ENCODE measurements around the gene GPR35. TPM values are rescaled to one million over a fixed set of nuclear protein-coding genes. Genes with fewer than 3 reads are reported as not detected.

Gene GPR35
- total and polyA plus RNA-seq, 2 donors (not counting 3 experiments of a cell fraction or from before 2014, with no cell fraction given), result 0.18 to 0.33 TPM

DNA sequence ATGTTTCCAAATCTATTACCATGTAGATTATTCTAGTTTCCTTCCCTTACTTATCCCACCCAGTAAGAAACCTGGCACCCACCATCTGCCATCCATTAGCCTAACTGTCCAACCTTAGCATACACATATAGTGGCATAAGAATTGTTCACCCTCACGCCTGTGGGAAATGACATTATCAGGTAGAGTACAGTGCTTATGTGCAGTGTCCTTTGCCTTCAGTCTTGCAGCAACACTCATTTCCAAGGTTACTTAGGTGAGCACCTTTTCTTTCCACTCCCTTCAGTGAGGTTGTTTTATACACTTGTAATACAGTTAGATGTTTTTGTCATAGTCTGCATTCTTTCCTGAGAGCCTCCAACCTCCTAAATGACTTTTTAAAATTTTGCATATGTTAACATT is 39.3 kb downstream of the GPR35 start:
- H3K27ac ChIP-seq (ENCODE audit: insufficient read depth, low read depth, low read length), result no peak overlapping the region
- no peaks in the 10 kb centered on the region for H3K79me2 ChIP-seq (ENCODE audit: control insufficient read depth, insufficient read depth, low read length)
- H3K9ac ChIP-seq (replicated peaks; ENCODE audit: extremely low read depth, insufficient read depth, low read length), result no peak overlapping the region
- TF ChIP-seq FOS (IDR thresholded peaks at IDR 0.05; ENCODE audit: borderline replicate concordance, insufficient read depth, low read length) (no peak), JUN (IDR thresholded peaks at IDR 0.05; ENCODE audit: borderline replicate concordance, insufficient read depth, insufficient read length, low read depth) (no peak), POLR2A (IDR thresholded peaks at IDR 0.05; ENCODE audit: low read depth, low read length) (no peak), MYC (IDR thresholded peaks at IDR 0.05; ENCODE audit: low read depth, low read length) (no peak), EZH2 (IDR thresholded peaks at IDR 0.05; ENCODE audit: borderline replicate concordance, low read depth, low read length, severe bottlenecking) (no peak), GATA2 (IDR thresholded peaks at IDR 0.05; ENCODE audit: insufficient read depth, insufficient read length, low read depth, low read length) (no peak), POLR2AphosphoS5 (IDR thresholded peaks at IDR 0.05; ENCODE audit: insufficient read depth, low read depth, low read length) (no peak)
- TF ChIP-seq, protein P1, sequence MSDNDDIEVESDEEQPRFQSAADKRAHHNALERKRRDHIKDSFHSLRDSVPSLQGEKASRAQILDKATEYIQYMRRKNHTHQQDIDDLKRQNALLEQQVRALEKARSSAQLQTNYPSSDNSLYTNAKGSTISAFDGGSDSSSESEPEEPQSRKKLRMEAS (IDR thresholded peaks at IDR 0.05; ENCODE audit: insufficient read depth, insufficient read length), result no peak
- TF ChIP-seq, protein P2, sequence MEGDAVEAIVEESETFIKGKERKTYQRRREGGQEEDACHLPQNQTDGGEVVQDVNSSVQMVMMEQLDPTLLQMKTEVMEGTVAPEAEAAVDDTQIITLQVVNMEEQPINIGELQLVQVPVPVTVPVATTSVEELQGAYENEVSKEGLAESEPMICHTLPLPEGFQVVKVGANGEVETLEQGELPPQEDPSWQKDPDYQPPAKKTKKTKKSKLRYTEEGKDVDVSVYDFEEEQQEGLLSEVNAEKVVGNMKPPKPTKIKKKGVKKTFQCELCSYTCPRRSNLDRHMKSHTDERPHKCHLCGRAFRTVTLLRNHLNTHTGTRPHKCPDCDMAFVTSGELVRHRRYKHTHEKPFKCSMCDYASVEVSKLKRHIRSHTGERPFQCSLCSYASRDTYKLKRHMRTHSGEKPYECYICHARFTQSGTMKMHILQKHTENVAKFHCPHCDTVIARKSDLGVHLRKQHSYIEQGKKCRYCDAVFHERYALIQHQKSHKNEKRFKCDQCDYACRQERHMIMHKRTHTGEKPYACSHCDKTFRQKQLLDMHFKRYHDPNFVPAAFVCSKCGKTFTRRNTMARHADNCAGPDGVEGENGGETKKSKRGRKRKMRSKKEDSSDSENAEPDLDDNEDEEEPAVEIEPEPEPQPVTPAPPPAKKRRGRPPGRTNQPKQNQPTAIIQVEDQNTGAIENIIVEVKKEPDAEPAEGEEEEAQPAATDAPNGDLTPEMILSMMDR (IDR thresholded peaks at IDR 0.05; ENCODE audit: extremely low read depth in 1 of 2, insufficient read depth in 1 of 2, low read depth in 1 of 2, low read length in 2 of 2), result no peak
- H3K9me3 ChIP-seq (replicated peaks; ENCODE audit: control insufficient read depth, insufficient read depth, low read length), result no peaks in the 10 kb centered on the region
- no TSS peak for BruUV-seq (replicated peaks)
- CTCF ChIA-PET, result interaction anchor here (1.3 kb wide), 1 partner anchor 150 kb away, joined by 4 read pairs; no protein-coding TSS in a partner anchor
- no peaks in the 10 kb centered on the region for H4K20me1 ChIP-seq (replicated peaks; ENCODE audit: control insufficient read depth, extremely low read depth, insufficient read depth, low read length)
- H3K36me3 ChIP-seq (ENCODE audit: control insufficient read depth in 2 of 2, extremely low read depth in 1 of 2, insufficient read depth in 2 of 2, low read length in 2 of 2), result no peaks in the 10 kb centered on the region
- intact Hi-C loops (cut with micrococcal nuclease), result no loop called here
- no peak overlapping the region for H2AFZ ChIP-seq (ENCODE audit: low read depth, low read length)
- H3K4me2 ChIP-seq (ENCODE audit: insufficient read depth, low read length), result no peak overlapping the region
- H3K4me3 ChIP-seq (replicated peaks in 1 of 3; ENCODE audit: insufficient read depth in 1 of 3, low read depth in 1 of 3, low read length in 3 of 3), result no peak overlapping the region
- DNase-seq (ENCODE audit: low read depth, low spot score), result no peak
- FAIRE-seq, result no peak
- dilution Hi-C loops (cut with MboI; ENCODE audit: extremely low pct_ligation_motif_present, low sequenced_read_pairs), result no loop called here
- no peaks in the 10 kb centered on the region for H3K4me1 ChIP-seq (ENCODE audit: control insufficient read depth, extremely low read depth, insufficient read depth, low read length)
- no peaks in the 10 kb centered on the region for H3K9me1 ChIP-seq (replicated peaks; ENCODE audit: control insufficient read depth, extremely low read depth, insufficient read depth, low read length)
- POLR2A ChIA-PET, result no interaction called here
- peaks cover 3 to 5% of the 10 kb centered on the region in 2 experiments for H3K27me3 ChIP-seq (ENCODE audit: control insufficient read depth in 2 of 2, insufficient read depth in 2 of 2, low read length in 2 of 2)

All from endothelial cell of umbilical vein (primary cell).